ENCODE measurements around the gene HEPN1. TPM values are rescaled to one million over a fixed set of nuclear protein-coding genes. Genes with fewer than 3 reads are reported as not detected.

HEPN1 gene
- not detected for total RNA-seq

GRCh38 chr11:124918950-124919349 lies at the start of gene HEPN1:
HEPN1 (plus strand) TSS chr11:124919250.
- no peak for DNase-seq

GRCh38 chr11:124869331-124869730 lies 49.7 kb upstream of the HEPN1 start:
- no peak for DNase-seq

DNA sequence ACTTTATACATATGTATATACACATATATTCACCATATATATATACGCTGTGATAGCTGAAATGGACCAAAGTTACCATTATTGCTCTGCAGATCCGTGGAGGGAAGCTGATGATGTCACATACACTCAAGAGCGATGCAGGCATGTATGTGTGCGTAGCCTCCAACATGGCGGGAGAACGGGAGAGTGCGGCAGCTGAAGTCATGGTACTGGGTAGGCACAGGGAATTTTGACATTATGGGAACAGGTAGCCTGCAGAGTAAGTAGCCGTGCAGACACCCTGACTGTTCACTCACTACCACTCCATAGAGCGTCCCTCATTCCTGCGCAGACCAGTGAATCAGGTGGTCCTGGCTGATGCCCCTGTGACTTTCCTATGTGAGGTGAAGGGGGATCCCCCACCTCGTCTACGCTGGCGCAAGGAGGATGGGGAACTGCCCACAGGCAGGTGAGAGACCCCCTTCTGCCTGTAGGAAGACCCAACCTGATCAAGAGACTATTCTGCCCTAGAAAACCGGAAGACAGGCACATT lies 49.1 kb upstream of the HEPN1 start:
- no peak for DNase-seq

DNA sequence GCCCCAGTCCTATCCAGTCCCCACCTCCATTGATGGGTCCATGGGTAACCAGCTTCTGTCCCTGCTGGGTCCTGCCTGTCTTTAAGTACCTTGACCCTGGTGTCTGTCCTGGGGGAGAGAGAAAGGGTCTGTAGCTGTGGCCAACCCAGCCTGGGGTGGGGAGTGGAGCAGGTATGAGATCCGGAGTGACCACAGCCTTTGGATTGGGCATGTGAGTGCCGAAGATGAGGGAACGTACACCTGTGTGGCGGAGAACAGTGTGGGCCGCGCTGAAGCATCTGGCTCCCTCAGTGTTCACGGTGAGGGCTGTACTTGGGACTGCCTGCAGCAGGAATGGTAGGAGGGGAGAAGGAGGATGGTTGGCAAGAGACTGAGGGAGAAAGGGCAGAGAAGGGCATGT lies 48.6 kb upstream of the HEPN1 start:
- DNase-seq = no peak

- no peak for DNase-seq
Observed at GRCh38 chr11:124872280-124872679, 46.8 kb upstream of the HEPN1 start.

GRCh38 chr11:124872741-124873140 lies 46.3 kb upstream of the HEPN1 start:
- DNase-seq = no peak

DNA sequence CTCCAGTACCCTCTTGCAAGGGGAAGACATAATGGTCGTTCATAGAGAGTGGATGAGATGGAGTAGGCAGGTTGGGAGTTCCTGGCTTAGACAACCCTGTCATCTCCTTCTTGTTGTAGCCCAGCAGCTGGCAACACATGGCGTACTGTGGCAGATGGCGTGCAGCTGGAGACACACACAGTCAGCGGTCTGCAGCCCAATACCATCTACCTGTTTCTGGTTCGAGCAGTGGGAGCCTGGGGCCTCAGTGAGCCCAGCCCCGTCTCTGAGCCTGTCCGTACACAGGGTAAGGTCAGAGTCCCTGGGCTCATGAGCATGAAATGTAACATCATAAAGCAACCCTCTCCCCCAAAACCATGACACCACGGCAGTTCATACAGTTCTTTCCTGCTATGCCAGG lies 45.1 kb upstream of the HEPN1 start:
- no peak for DNase-seq

- no peak for DNase-seq
Observed at GRCh38 chr11:124874571-124875255, 44.3 kb upstream of the HEPN1 start.

GRCh38 chr11:124875401-124875800 lies 43.6 kb upstream of the HEPN1 start:
- no peak for DNase-seq

DNA sequence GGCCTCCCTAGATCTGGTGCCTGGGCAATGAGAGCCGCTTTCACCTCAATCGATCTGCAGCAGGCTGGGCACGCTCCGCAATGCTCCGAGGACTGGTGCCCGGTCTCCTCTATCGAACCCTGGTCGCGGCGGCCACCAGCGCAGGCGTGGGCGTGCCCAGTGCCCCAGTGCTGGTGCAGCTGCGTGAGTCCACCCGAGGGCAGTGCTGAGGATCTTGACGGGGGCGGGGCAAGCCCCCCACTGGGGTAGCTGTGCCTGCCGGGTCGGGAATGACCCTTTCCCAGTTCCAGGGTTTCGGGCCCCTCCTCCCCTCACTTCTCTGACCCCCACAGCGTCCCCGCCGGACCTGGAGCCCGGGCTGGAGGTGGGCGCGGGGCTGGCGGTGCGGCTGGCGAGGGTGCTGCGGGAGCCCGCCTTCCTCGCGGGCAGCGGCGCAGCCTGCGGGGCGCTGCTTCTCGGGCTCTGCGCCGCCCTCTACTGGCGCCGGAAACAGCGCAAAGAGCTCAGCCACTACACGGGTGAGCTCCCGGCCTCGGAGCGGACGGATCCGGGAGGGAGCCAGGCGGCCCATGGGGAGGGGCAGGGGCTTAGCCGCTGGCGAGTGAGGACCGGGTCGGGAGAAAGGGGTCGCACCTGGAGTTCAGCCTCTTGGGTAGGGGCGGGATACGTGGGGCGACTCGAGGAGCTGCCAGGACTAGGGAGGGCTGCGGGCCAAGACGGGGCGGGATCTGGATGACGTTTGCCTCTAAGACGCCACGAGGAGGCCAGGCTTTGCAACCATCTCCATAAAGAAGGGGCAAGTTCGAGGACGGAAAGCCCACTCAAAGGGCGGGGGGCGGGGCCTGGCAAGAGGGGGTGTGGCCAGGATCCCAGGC lies 42.9 kb upstream of the HEPN1 start:
- peak; percentile 59 for DNase-seq

GRCh38 chr11:124876818-124877630 lies 42.0 kb upstream of the HEPN1 start:
- DNase-seq = no peak

DNA sequence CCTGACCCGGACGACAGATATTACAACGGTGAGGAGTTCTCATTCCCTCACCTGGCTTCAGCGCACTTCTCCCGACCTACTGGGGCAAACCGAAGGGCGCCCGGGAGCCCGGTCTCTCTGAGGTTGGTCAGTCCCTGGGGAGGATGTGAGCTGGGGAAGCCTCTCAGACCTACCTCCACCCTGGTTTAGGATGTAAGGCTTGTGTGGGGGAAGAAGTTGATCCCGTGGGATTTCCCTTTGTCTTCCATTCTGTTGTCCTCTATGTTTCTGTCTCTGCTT lies 41.5 kb upstream of the HEPN1 start:
- DNase-seq = no peak

- no peak for DNase-seq
Observed at GRCh38 chr11:124877910-124878758, 40.9 kb upstream of the HEPN1 start.

GRCh38 chr11:124878759-124879492 lies 40.1 kb upstream of the HEPN1 start:
- DNase-seq = no peak

- DNase-seq = no peak
Observed at GRCh38 chr11:124879493-124880289, 39.4 kb upstream of the HEPN1 start.

GRCh38 chr11:124880290-124880611 lies 38.8 kb upstream of the HEPN1 start:
- DNase-seq = no peak

GRCh38 chr11:124880958-124881357 lies 38.1 kb upstream of the HEPN1 start:
- DNase-seq = no peak

DNA sequence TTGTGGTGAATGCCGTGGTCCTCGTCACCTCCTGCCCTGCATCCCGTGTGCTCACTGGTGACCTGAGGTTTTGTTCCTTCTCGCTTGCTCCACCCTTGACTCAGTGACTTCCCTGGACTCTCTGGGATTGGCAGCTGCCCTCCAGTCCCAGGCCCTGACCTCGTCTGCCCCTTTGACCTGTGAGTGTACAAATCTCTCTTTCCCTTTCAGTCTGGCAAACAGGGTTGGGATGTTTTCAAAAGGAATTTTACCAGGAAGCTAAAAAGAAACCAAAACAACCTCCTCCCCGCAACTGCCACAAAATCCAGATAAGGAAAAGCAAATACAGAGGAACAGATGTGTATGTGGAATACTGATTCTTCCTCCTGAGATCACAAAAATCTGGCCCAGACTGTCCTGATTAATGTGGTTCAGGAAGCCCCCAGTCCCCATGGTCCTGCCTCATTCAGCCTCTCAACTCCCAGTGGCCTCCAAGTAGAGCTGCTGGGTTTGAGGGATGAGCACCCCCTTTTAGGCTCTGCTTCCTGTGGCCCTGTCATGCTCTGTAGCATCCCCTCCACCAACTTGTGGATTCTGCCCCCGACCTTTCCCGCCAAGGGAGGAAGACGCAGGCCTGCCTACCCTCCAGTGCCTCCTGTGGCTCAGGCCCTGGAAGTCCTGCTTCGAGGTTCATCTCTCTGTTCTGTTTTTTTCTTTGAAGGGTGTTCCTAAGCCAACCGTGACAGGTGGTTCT lies 36.5 kb upstream of the HEPN1 start:
- no peak for DNase-seq

DNA sequence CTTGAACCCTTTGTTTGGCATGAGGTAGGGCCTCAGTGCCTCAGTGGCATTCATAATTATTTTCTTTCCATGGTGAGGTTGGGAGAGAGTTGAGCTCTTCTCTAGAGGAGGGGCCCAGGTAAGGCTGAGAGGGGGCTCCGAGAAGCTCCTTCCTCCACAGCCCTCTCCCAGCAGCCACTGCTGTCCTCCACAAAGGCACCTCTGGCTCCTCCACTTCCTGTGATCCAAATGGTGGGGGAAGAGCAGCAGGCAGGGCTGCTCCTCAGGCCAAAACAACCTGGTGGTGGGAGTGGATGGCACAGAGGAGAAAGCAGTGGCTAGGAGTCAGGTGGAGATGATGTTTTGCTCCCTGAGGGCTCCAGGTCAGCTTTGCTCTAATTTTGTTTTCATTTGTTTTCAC lies 34.7 kb upstream of the HEPN1 start:
- no peak for DNase-seq

DNA sequence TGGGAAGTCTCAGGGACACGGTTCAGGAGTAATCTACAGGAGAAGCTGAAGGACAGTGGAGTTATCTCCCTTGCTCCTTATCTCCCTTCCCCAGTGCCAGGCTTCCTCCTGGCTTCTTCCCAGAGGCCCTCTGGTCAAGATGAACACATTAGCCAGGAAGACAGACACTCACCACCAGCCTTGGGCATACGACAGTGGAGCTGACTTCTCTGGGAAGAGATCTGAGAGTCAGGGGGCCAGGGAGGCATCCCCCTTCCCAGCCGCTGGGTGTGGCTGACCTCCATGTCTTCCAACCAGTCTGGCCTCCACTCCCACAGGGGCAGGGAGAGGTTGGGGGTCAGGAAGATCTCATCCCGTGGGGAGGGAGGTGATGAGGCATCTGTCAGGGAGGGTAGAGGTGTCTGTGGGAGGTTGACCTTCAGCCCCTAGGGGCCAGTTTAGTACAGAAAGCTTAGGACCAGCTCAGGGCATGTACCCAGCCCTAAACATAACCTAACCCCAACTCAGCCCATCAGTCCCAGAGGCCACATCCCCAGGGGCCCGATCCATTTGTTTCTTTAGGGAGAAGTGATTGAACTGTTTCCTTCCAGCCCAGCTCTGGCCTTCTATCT lies 34.1 kb upstream of the HEPN1 start:
- no peak for DNase-seq

Data from effector CD4-positive, alpha-beta T cell (primary cell).